Vagina (tissue), 2 donors: Measurements from ENCODE around the gene DOCK1. TPM values are rescaled to one million over a fixed set of nuclear protein-coding genes. Genes with fewer than 3 reads are reported as not detected.

Experiments used
- DNase-seq, 2 donors: peaks; one replicate each; pipeline ENCODE4 v3.0.0-alpha.2; 2017; ENCODE audit errors: extremely low spot score in 2 of 2
- H3K27ac ChIP-seq: fragments of 200-600 bp; sonication (generic); one replicate; pipeline ENCODE4 v1.5.1; 2019
- H3K27me3 ChIP-seq: fragments of 200-600 bp; sonication (generic); one replicate; pipeline ENCODE4 v1.5.1; 2019
- H3K36me3 ChIP-seq, 2 donors: fragments of 200-600 bp; sonication (generic); one replicate each; pipeline ENCODE4 v1.5.1; 2017 to 2019
- H3K4me1 ChIP-seq: fragments of 200-600 bp; sonication (generic); one replicate; pipeline ENCODE4 v1.5.1; 2019
- H3K4me3 ChIP-seq, 2 donors: fragments of 200-600 bp; sonication (generic); 1 replicate in 1 of 2; 2 replicates in 1 of 2; pipeline ENCODE4 v1.5.1; 2016 to 2019
- H3K9me3 ChIP-seq: fragments of 200-600 bp; sonication (generic); one replicate; pipeline ENCODE4 v1.5.1; 2019
- POLR2A ChIP-seq, 2 donors: fragments of 450-650 bp; IDR thresholded peaks; one replicate each; pipeline ENCODE4 v1.6.1; 2017; ENCODE audit warnings: antibody characterized with exemption in 2 of 2, mild to moderate bottlenecking in 2 of 2, moderate library complexity in 2 of 2
- POLR2AphosphoS5 ChIP-seq, 2 donors: sonication (generic); formaldehyde crosslinking; IDR thresholded peaks; one replicate each; pipeline ENCODE4 v1.9.0; 2017; ENCODE audit warnings: antibody characterized with exemption in 2 of 2, mild to moderate bottlenecking in 2 of 2, low read depth in 1 of 2; ENCODE audit not compliant: insufficient read depth in 1 of 2
- intact Hi-C: fragments of 100-400 bp; cut with DNase I; formaldehyde crosslinking; loops from one replicate; pipeline ENCODE4 v1.15.1; 2023
- total RNA-seq: library from RNA; depleted of rRNA; stranded (reverse); fragments of >200 nt; gene quantifications from one replicate; pipeline ENCODE4 v1.2.3, GENCODE V29; 2016
- TF ChIP-seq, protein P1 (sequence below), 3 experiments: fragments of 450-650 bp in 2 of 3; fragments of 200-600 bp in 1 of 3; sonication (generic) in 1 of 3; IDR thresholded peaks; one replicate each; pipeline ENCODE4 v1.5.1; 2017 to 2019; ENCODE audit warnings: antibody characterized with exemption in 3 of 3, mild to moderate bottlenecking in 2 of 3, moderate library complexity in 2 of 3

The DOCK1 gene
- total RNA-seq, 1 donor from 2014 or later: 64.6 TPM

- no peak for DNase-seq
- H3K36me3 ChIP-seq: peaks cover 0 to 8% of the 10 kb centered on the region in 2 donors
- H3K27me3 ChIP-seq: no peaks in the 10 kb centered on the region
- no peaks in the 10 kb centered on the region for H3K9me3 ChIP-seq
- H3K27ac ChIP-seq: no peak overlapping the region
- H3K4me3 ChIP-seq: no peak overlapping the region
- intact Hi-C loops: no loop called here
- TF ChIP-seq POLR2AphosphoS5 (IDR thresholded peaks at IDR 0.05; ENCODE audit: insufficient read depth in 1 of 2, low read depth in 1 of 2): no peak
- no peak for TF ChIP-seq POLR2A (IDR thresholded peaks at IDR 0.05)
- TF ChIP-seq, protein P1, sequence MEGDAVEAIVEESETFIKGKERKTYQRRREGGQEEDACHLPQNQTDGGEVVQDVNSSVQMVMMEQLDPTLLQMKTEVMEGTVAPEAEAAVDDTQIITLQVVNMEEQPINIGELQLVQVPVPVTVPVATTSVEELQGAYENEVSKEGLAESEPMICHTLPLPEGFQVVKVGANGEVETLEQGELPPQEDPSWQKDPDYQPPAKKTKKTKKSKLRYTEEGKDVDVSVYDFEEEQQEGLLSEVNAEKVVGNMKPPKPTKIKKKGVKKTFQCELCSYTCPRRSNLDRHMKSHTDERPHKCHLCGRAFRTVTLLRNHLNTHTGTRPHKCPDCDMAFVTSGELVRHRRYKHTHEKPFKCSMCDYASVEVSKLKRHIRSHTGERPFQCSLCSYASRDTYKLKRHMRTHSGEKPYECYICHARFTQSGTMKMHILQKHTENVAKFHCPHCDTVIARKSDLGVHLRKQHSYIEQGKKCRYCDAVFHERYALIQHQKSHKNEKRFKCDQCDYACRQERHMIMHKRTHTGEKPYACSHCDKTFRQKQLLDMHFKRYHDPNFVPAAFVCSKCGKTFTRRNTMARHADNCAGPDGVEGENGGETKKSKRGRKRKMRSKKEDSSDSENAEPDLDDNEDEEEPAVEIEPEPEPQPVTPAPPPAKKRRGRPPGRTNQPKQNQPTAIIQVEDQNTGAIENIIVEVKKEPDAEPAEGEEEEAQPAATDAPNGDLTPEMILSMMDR (IDR thresholded peaks at IDR 0.05): no peak
- no peaks in the 10 kb centered on the region for H3K4me1 ChIP-seq
These were observed 237.6 kb downstream of the DOCK1 start for GRCh38 chr10:127142856-127143255.

GRCh38 chr10:127145173-127145572, 239.9 kb downstream of the DOCK1 start:
- TF ChIP-seq, protein P1 (IDR thresholded peaks at IDR 0.05): no peak
- TF ChIP-seq POLR2A (IDR thresholded peaks at IDR 0.05) (no peak), POLR2AphosphoS5 (IDR thresholded peaks at IDR 0.05; ENCODE audit: insufficient read depth in 1 of 2, low read depth in 1 of 2) (no peak)
- intact Hi-C loops: no loop called here
- H3K27me3 ChIP-seq: no peaks in the 10 kb centered on the region
- no peaks in the 10 kb centered on the region for H3K4me1 ChIP-seq
- peaks cover 0 to 6% of the 10 kb centered on the region in 2 donors for H3K36me3 ChIP-seq
- H3K4me3 ChIP-seq: no peak overlapping the region
- H3K9me3 ChIP-seq: no peaks in the 10 kb centered on the region
- DNase-seq: no peak
- H3K27ac ChIP-seq: no peak overlapping the region

- Histone ChIP-seq H3K9me3 (no peaks in the 10 kb centered on the region), H3K4me3 (no peak overlapping the region), H3K27ac (no peak overlapping the region), H3K36me3 (no peaks in the 10 kb centered on the region), H3K27me3 (no peaks in the 10 kb centered on the region), H3K4me1 (no peaks in the 10 kb centered on the region)
- TF ChIP-seq POLR2AphosphoS5 (IDR thresholded peaks at IDR 0.05; ENCODE audit: insufficient read depth in 1 of 2, low read depth in 1 of 2) (no peak), POLR2A (IDR thresholded peaks at IDR 0.05) (no peak)
- TF ChIP-seq, protein P1 (IDR thresholded peaks at IDR 0.05): no peak
- intact Hi-C loops: no loop called here
- no peak for DNase-seq
These were observed 241.4 kb downstream of the DOCK1 start for GRCh38 chr10:127146661-127147060.

GRCh38 chr10:127148066-127148932, 243.1 kb downstream of the DOCK1 start:
- no peak overlapping the region for H3K27ac ChIP-seq
- no peaks in the 10 kb centered on the region for H3K4me1 ChIP-seq
- H3K27me3 ChIP-seq: no peaks in the 10 kb centered on the region
- H3K36me3 ChIP-seq: no peaks in the 10 kb centered on the region
- no peaks in the 10 kb centered on the region for H3K9me3 ChIP-seq
- TF ChIP-seq POLR2AphosphoS5 (IDR thresholded peaks at IDR 0.05; ENCODE audit: insufficient read depth in 1 of 2, low read depth in 1 of 2) (no peak), POLR2A (IDR thresholded peaks at IDR 0.05) (no peak)
- TF ChIP-seq, protein P1 (IDR thresholded peaks at IDR 0.05): no peak
- no peak for DNase-seq
- no peak overlapping the region for H3K4me3 ChIP-seq
- intact Hi-C loops: no loop called here

- no peaks in the 10 kb centered on the region for H3K27me3 ChIP-seq
- H3K36me3 ChIP-seq: no peaks in the 10 kb centered on the region
- no peaks in the 10 kb centered on the region for H3K9me3 ChIP-seq
- no peak for TF ChIP-seq POLR2A (IDR thresholded peaks at IDR 0.05)
- TF ChIP-seq, protein P1 (IDR thresholded peaks at IDR 0.05): no peak
- TF ChIP-seq POLR2AphosphoS5 (IDR thresholded peaks at IDR 0.05; ENCODE audit: insufficient read depth in 1 of 2, low read depth in 1 of 2): no peak
- intact Hi-C loops: no loop called here
- H3K4me1 ChIP-seq: no peaks in the 10 kb centered on the region
- H3K4me3 ChIP-seq: no peak overlapping the region
- no peak for DNase-seq
- no peak overlapping the region for H3K27ac ChIP-seq
These were observed 243.6 kb downstream of the DOCK1 start for GRCh38 chr10:127148933-127149220.
